Calu3 (cell line): ENCODE measurements around the gene FGFBP2. TPM values are rescaled to one million over a fixed set of nuclear protein-coding genes. Genes with fewer than 3 reads are reported as not detected.

ENCODE experiments used
- BruUV-seq: library from RNA; stranded (reverse); fragments of 400-500 nt; replicated peaks from 2 replicates; lab custom pipeline; 2021; lab: Mats Ljungman, UMichigan
- CTCF ChIA-PET: fragments of 300-600 bp; sonication (Branson Sonifier 250); formaldehyde crosslinking; loops from one replicate; lab custom pipeline; 2022; ENCODE audit warnings: antibody characterized with exemption; lab: Charles Lee
- DNase-seq: peaks from one replicate; pipeline ENCODE4 v3.0.0; 2022
- H3K27ac Mint-ChIP-seq: one replicate; pipeline ENCODE4 v1.8.0; 2022; ENCODE audit warnings: mixed read lengths; ENCODE audit not compliant: unreplicated experiment
- H3K27me3 Mint-ChIP-seq: one replicate; pipeline ENCODE4 v1.8.0; 2022; ENCODE audit warnings: mixed read lengths; ENCODE audit not compliant: unreplicated experiment
- H3K36me3 Mint-ChIP-seq: one replicate; pipeline ENCODE4 v1.8.0; 2022; ENCODE audit warnings: mild to moderate bottlenecking, moderate library complexity, mixed read lengths; ENCODE audit not compliant: insufficient read depth, unreplicated experiment
- H3K4me1 Mint-ChIP-seq: one replicate; pipeline ENCODE4 v1.8.0; 2022; ENCODE audit warnings: mild to moderate bottlenecking, low read depth, mixed read lengths; ENCODE audit not compliant: unreplicated experiment
- H3K4me3 Mint-ChIP-seq: one replicate; pipeline ENCODE4 v1.8.0; 2022; ENCODE audit warnings: mild to moderate bottlenecking, low read depth, moderate library complexity, mixed read lengths; ENCODE audit not compliant: unreplicated experiment
- H3K9me3 Mint-ChIP-seq: one replicate; pipeline ENCODE4 v1.8.0; 2022; ENCODE audit warnings: low read depth, mixed read lengths; ENCODE audit not compliant: unreplicated experiment
- CTCF ChIP-seq: fragments of 200-600 bp; IDR thresholded peaks from one replicate; pipeline ENCODE4 v1.8.0; 2022; ENCODE audit warnings: antibody characterized with exemption; ENCODE audit not compliant: unreplicated experiment
- intact Hi-C: fragments of 100-400 bp; cut with micrococcal nuclease; formaldehyde crosslinking; loops from one replicate; pipeline ENCODE4 v1.10.0; 2022; ENCODE audit not compliant: unreplicated experiment
- total RNA-seq: library from RNA; stranded (reverse); gene quantifications from 2 replicates; pipeline ENCODE4 v1.2.3, GENCODE V29; 2022

Gene FGFBP2
- total RNA-seq, 1 experiment from 2014 or later: not detected

- no peak for TF ChIP-seq CTCF
- H3K4me3 Mint-ChIP-seq: no peak overlapping the region
- H3K27me3 Mint-ChIP-seq: no peaks in the 10 kb centered on the region
- no peak overlapping the region for H3K27ac Mint-ChIP-seq
- BruUV-seq: no TSS peak
- no peaks in the 10 kb centered on the region for H3K4me1 Mint-ChIP-seq
- CTCF ChIA-PET: no interaction called here
- no peak for DNase-seq
- H3K36me3 Mint-ChIP-seq: no peaks in the 10 kb centered on the region
- intact Hi-C loops: no loop called here
- H3K9me3 Mint-ChIP-seq: no peaks in the 10 kb centered on the region
Observed at GRCh38 chr4:15989424-15989823, 26.4 kb upstream of the FGFBP2 start.

- BruUV-seq: no TSS peak
- intact Hi-C loops: no loop called here
- H3K27me3 Mint-ChIP-seq: no peaks in the 10 kb centered on the region
- no peaks in the 10 kb centered on the region for H3K9me3 Mint-ChIP-seq
- no peak overlapping the region for H3K27ac Mint-ChIP-seq
- no peak for DNase-seq
- no peak for TF ChIP-seq CTCF
- no peak overlapping the region for H3K4me3 Mint-ChIP-seq
- H3K4me1 Mint-ChIP-seq: no peaks in the 10 kb centered on the region
- CTCF ChIA-PET: no interaction called here
- no peaks in the 10 kb centered on the region for H3K36me3 Mint-ChIP-seq
Observed at GRCh38 chr4:15988222-15988621, 25.2 kb upstream of the FGFBP2 start.

GRCh38 chr4:15986907-15987306 lies 23.9 kb upstream of the FGFBP2 start:
- BruUV-seq: no TSS peak
- Mint-ChIP-seq H3K4me3 (no peak overlapping the region), H3K9me3 (no peaks in the 10 kb centered on the region), H3K27ac (no peak overlapping the region), H3K36me3 (no peaks in the 10 kb centered on the region), H3K4me1 (no peaks in the 10 kb centered on the region), H3K27me3 (no peaks in the 10 kb centered on the region)
- CTCF ChIA-PET: no interaction called here
- TF ChIP-seq CTCF: no peak
- intact Hi-C loops: no loop called here
- DNase-seq: no peak

GRCh38 chr4:15983610-15984009 lies 20.6 kb upstream of the FGFBP2 start:
- TF ChIP-seq CTCF: no peak
- CTCF ChIA-PET: no interaction called here
- DNase-seq: no peak
- no peaks in the 10 kb centered on the region for H3K9me3 Mint-ChIP-seq
- intact Hi-C loops: no loop called here
- H3K36me3 Mint-ChIP-seq: no peaks in the 10 kb centered on the region
- no TSS peak for BruUV-seq
- H3K27ac Mint-ChIP-seq: no peak overlapping the region
- no peaks in the 10 kb centered on the region for H3K4me1 Mint-ChIP-seq
- H3K27me3 Mint-ChIP-seq: no peaks in the 10 kb centered on the region
- H3K4me3 Mint-ChIP-seq: no peak overlapping the region
